GM21381 (cell line): Measurements from ENCODE around the gene FYN.

Source experiments
- ATAC-seq: cut with Tn5 transposase; IDR thresholded peaks from one replicate; pipeline ENCODE4 v1.9.1; 2021; ENCODE audit warnings: mild to moderate bottlenecking, moderate library complexity; ENCODE audit not compliant: unreplicated experiment

The FYN gene

DNA sequence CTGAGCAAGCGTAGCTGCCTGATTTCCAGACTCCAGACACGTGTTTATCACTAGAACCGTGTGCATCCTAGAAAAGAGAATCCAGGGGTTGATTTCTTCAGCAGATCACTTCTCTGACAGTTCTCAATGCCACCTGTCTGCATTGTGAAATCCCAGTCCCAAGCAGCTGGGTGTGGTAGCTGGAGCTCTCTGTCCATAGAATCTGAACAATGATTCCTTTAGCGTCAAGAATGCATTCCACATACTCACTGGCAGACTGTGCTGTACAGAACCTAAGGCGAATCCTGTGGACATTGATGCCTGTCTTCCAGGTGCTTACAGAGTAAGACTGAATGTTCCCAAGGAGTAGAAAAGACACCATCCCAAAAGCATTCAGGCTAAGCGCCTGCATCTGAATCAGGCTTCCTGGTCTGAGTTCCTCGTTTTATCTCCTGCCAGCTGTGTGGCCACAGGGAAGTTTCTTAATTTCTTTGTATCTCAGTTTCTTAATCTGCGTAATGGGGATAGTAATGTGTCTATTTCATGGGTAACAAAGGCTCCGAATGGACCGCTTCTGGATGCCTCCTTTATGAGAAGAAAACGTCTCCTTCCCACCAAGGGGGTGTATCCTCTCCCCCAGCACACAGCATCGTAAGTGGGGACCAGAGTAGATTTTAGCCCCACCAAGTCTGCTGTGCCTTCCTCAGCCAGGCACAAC, 257.2 kb downstream of the FYN start:
- no peak for ATAC-seq

DNA sequence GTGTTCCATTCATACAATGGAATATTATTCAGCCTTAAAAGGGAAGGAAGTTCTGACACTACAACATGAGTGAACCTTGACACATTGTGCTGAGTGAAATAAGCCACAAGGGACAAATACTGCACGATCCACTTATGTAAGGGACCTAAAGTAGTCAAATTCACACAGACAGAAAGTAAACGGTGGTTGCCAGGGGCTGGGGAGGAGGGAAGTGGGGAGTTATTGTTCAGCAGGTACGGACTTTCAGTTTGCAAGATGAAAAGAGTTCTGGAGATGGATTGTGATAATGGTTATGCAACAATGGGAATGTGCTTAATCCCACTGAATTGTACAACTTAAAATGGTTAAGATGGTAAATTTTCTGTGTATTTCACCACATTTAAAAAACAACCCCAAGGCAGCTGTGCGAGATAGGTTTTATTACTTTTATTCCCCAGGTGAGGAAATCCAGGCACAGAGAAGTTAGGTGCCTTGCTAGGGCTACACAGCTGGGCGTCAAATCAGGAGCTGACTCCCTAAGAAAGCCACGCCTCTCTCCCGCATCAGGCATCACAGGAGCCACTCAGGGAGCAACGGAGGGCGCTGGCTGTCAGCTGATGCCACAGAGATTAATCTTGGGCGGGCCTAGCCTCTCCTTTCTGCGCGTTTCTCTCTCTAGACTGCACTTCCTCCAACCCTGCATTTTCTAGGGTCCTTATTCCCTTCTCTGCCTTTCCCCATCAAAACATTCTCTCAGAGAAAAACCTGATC, 258.2 kb downstream of the FYN start:
- no peak for ATAC-seq

DNA sequence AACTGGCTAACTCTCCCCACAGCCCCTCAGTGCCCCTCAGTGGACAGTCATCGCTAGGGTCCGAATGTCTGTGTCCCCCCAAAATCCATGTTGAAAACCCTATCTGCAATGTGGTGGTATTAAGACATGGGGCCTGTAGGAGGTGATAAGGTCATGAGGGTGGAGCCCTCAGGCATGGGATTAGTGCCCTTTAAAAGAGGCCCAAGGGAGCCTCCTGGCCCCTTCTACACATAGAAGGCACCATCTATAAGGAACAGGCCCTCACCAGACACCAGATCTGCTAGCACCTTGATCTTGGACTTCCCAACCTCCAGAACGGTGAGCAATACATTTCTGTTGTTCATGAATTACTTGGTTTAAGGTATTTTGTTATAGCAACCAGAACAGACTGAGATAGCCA, 260.9 kb downstream of the FYN start:
- ATAC-seq, result no peak

DNA sequence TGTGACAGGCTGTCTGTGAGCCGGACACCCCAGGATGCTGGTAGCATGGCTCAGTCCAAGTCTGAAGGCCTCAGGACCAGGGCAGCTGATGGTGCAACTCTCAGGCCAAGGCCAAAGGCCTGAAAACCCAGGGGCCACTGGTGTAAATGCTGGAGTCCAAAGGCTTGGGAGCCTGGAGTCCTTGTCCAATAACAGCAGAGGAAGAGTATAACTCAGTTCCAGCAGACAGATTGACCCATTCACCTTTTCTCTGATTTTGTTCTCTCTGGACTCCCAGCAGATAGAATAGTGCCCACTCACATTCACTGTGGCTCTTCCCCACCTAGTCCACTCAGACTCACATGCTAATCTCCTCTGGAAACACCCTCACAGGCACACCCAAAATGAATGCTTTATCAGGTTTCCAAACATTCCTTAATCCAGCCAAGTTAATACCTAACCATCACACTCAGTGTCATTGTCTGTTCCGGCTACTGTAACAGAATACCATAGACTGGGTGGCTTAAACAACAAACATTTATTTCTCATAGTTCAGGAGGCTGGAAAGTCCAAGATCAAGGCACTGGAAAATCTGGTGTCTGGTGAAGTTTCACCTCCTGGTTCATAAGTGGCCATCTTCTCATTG, 262.6 kb downstream of the FYN start:
- ATAC-seq, result no peak
